Loucy (cell line): ENCODE measurements around the gene SLIT1.

Experiments used
- CTCF ChIP-seq: fragments of 200-600 bp; sonication (generic); conservative IDR thresholded peaks from 2 replicates; pipeline ENCODE4 v1.5.1; 2014; ENCODE audit warnings: mild to moderate bottlenecking, antibody characterized with exemption, low read length
- EZH2phosphoT487 ChIP-seq: fragments of 200-600 bp; IDR thresholded peaks from 2 replicates; pipeline ENCODE4 v1.6.1; 2018; ENCODE audit warnings: antibody characterized with exemption, mild to moderate bottlenecking, moderate library complexity, borderline replicate concordance

- TF ChIP-seq CTCF: no peak
- TF ChIP-seq EZH2phosphoT487: no peak
Measured at GRCh38 chr10:97018251-97019212, 167.2 kb downstream of the SLIT1 start.
